Measurements from ENCODE around the gene RNF224.

The RNF224 gene

GRCh38 chr9:137221095-137221505 is 6.2 kb upstream of the RNF224 start:
- TF ChIP-seq CTCF (IDR thresholded peaks at IDR 0.05): no peak
- TF ChIP-seq ZFX (IDR thresholded peaks at IDR 0.05; ENCODE audit: borderline replicate concordance): no peak

GRCh38 chr9:137221506-137222111 is 5.7 kb upstream of the RNF224 start:
- TF ChIP-seq CTCF (IDR thresholded peaks at IDR 0.05): no peak
- no peak for TF ChIP-seq ZFX (IDR thresholded peaks at IDR 0.05; ENCODE audit: borderline replicate concordance)
- H3K27ac ChIP-seq: peak overlapping the region; percentile 97

More at GRCh38 chr9:137221095-137221505, 6.2 kb upstream of the RNF224 start:
- peak overlapping the region; percentile 97 for H3K27ac ChIP-seq

GRCh38 chr9:137222190-137223077 is 4.9 kb upstream of the RNF224 start, which contains the start of gene RNF208:
RNF208 (minus strand) TSS chr9:137222240; CDS start chr9:137221212, 1,028 bp downstream.
- peak within 1 kb of the TSS; percentile 97 for H3K27ac ChIP-seq
- TF ChIP-seq CTCF (IDR thresholded peaks at IDR 0.05) (no peak), ZFX (IDR thresholded peaks at IDR 0.05; ENCODE audit: borderline replicate concordance) (no peak)

GRCh38 chr9:137223078-137223970 is 4.0 kb upstream of the RNF224 start:
- TF ChIP-seq ZFX (IDR thresholded peaks at IDR 0.05; ENCODE audit: borderline replicate concordance) (no peak), CTCF (IDR thresholded peaks at IDR 0.05) (no peak)
- H3K27ac ChIP-seq: peak overlapping the region; percentile 97

GRCh38 chr9:137224830-137225694 is 2.2 kb upstream of the RNF224 start, which contains the start of gene CYSRT1:
CYSRT1 (plus strand) TSS chr9:137225174; CDS start chr9:137225622, 448 bp downstream.
- TF ChIP-seq CTCF (IDR thresholded peaks at IDR 0.05): no peak
- no peak for TF ChIP-seq ZFX (IDR thresholded peaks at IDR 0.05; ENCODE audit: borderline replicate concordance)
- H3K27ac ChIP-seq: peak within 1 kb of the TSS; percentile 97

GRCh38 chr9:137225699-137226331 is 1.5 kb upstream of the RNF224 start:
- H3K27ac ChIP-seq: peak overlapping the region; percentile 97
- no peak for TF ChIP-seq ZFX (IDR thresholded peaks at IDR 0.05; ENCODE audit: borderline replicate concordance)
- no peak for TF ChIP-seq CTCF (IDR thresholded peaks at IDR 0.05)

All from 22Rv1 (cell line).